ENCODE measurements around the gene CCDC71. TPM values are rescaled to one million over a fixed set of nuclear protein-coding genes. Genes with fewer than 3 reads are reported as not detected.

The CCDC71 gene
- total and polyA plus RNA-seq, 2 donors (not counting 3 experiments of a cell fraction or from before 2014, with no cell fraction given), result 23.5 to 41.6 TPM

DNA sequence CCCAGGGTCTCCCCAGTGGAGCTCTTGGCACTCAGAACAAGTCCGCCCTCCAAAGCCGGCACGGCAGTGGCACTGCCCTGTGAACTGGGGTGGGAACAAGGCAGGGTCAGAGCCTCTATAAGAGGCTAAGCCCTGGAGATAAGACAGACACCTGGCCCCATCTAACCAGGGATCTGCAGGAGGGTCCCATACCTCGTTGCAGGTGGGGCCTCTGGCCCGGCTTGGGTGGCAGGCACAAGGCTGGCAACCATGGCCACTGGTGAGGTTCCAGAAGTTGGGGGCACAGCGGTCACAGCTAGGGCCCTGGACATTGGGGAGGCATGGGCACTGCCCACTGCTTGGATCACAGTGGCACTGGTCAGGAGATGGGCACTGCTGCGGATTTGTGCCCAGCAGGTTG lies 41.9 kb downstream of the CCDC71 start:
- Histone ChIP-seq H4K20me1 (replicated peaks; ENCODE audit: control insufficient read depth, extremely low read depth, insufficient read depth, low read length) (no peaks in the 10 kb centered on the region), H3K9me1 (replicated peaks; ENCODE audit: control insufficient read depth, extremely low read depth, insufficient read depth, low read length) (no peaks in the 10 kb centered on the region), H3K27ac (ENCODE audit: insufficient read depth, low read depth, low read length) (no peak overlapping the region), H3K4me2 (ENCODE audit: insufficient read depth, low read length) (no peak overlapping the region), H3K9ac (replicated peaks; ENCODE audit: extremely low read depth, insufficient read depth, low read length) (no peak overlapping the region), H3K4me1 (ENCODE audit: control insufficient read depth, extremely low read depth, insufficient read depth, low read length) (peaks cover 9% of the 10 kb centered on the region), H3K9me3 (replicated peaks; ENCODE audit: control insufficient read depth, insufficient read depth, low read length) (no peaks in the 10 kb centered on the region), H3K79me2 (ENCODE audit: control insufficient read depth, insufficient read depth, low read length) (peaks cover 10% of the 10 kb centered on the region), H3K27me3 (ENCODE audit: control insufficient read depth in 2 of 2, insufficient read depth in 2 of 2, low read length in 2 of 2) (no peaks in the 10 kb centered on the region), H3K4me3 (replicated peaks in 1 of 3; ENCODE audit: insufficient read depth in 1 of 3, low read depth in 1 of 3, low read length in 3 of 3) (no peak overlapping the region), H2AFZ (ENCODE audit: low read depth, low read length) (no peak overlapping the region), H3K36me3 (ENCODE audit: control insufficient read depth in 2 of 2, extremely low read depth in 1 of 2, insufficient read depth in 2 of 2, low read length in 2 of 2) (peaks cover 5 to 65% of the 10 kb centered on the region in 2 experiments)
- no peak for DNase-seq (ENCODE audit: low read depth, low spot score)
- BruUV-seq (replicated peaks), result no TSS peak
- no peak for FAIRE-seq
- dilution Hi-C loops (cut with MboI; ENCODE audit: extremely low pct_ligation_motif_present, low sequenced_read_pairs), result no loop called here
- intact Hi-C loops (cut with micrococcal nuclease), result no loop called here
- ChIA-PET POLR2A (no interaction called here), CTCF (no interaction called here)
- TF ChIP-seq EZH2 (IDR thresholded peaks at IDR 0.05; ENCODE audit: borderline replicate concordance, low read depth, low read length, severe bottlenecking), result no peak
- TF ChIP-seq, protein P1, sequence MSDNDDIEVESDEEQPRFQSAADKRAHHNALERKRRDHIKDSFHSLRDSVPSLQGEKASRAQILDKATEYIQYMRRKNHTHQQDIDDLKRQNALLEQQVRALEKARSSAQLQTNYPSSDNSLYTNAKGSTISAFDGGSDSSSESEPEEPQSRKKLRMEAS (IDR thresholded peaks at IDR 0.05; ENCODE audit: insufficient read depth, insufficient read length), result no peak
- no peak for TF ChIP-seq GATA2 (IDR thresholded peaks at IDR 0.05; ENCODE audit: insufficient read depth, insufficient read length, low read depth, low read length)
- TF ChIP-seq, protein P2, sequence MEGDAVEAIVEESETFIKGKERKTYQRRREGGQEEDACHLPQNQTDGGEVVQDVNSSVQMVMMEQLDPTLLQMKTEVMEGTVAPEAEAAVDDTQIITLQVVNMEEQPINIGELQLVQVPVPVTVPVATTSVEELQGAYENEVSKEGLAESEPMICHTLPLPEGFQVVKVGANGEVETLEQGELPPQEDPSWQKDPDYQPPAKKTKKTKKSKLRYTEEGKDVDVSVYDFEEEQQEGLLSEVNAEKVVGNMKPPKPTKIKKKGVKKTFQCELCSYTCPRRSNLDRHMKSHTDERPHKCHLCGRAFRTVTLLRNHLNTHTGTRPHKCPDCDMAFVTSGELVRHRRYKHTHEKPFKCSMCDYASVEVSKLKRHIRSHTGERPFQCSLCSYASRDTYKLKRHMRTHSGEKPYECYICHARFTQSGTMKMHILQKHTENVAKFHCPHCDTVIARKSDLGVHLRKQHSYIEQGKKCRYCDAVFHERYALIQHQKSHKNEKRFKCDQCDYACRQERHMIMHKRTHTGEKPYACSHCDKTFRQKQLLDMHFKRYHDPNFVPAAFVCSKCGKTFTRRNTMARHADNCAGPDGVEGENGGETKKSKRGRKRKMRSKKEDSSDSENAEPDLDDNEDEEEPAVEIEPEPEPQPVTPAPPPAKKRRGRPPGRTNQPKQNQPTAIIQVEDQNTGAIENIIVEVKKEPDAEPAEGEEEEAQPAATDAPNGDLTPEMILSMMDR (IDR thresholded peaks at IDR 0.05; ENCODE audit: extremely low read depth in 1 of 2, insufficient read depth in 1 of 2, low read depth in 1 of 2, low read length in 2 of 2), result no peak
- no peak for TF ChIP-seq JUN (IDR thresholded peaks at IDR 0.05; ENCODE audit: borderline replicate concordance, insufficient read depth, insufficient read length, low read depth)
- no peak for TF ChIP-seq MYC (IDR thresholded peaks at IDR 0.05; ENCODE audit: low read depth, low read length)
- no peak for TF ChIP-seq POLR2AphosphoS5 (IDR thresholded peaks at IDR 0.05; ENCODE audit: insufficient read depth, low read depth, low read length)
- TF ChIP-seq POLR2A (IDR thresholded peaks at IDR 0.05; ENCODE audit: low read depth, low read length), result no peak
- no peak for TF ChIP-seq FOS (IDR thresholded peaks at IDR 0.05; ENCODE audit: borderline replicate concordance, insufficient read depth, low read length)
